Brain pericyte (primary cell): ENCODE results near the gene TRMT10B.

Experiments
- DNase-seq: peaks from one replicate; pipeline ENCODE4 v3.0.0-alpha.2; 2012; ENCODE audit warnings: low read depth, low spot score

The TRMT10B gene

GRCh38 chr9:37753489-37754190 is at the start of gene TRMT10B:
TRMT10B (plus strand) TSS chr9:37753805; CDS start chr9:37761932, 8,127 bp downstream.
- peak; percentile 25 for DNase-seq

GRCh38 chr9:37705787-37706186 is 47.8 kb upstream of the TRMT10B start:
- no peak for DNase-seq

- DNase-seq: no peak
Measured at GRCh38 chr9:37706290-37706689, 47.3 kb upstream of the TRMT10B start.

GRCh38 chr9:37707748-37708147 is 45.9 kb upstream of the TRMT10B start:
- no peak for DNase-seq

- no peak for DNase-seq
Measured at GRCh38 chr9:37710046-37710445, 43.6 kb upstream of the TRMT10B start.

- DNase-seq: no peak
Measured at GRCh38 chr9:37715260-37715659, 38.3 kb upstream of the TRMT10B start.

GRCh38 chr9:37715991-37716505 is 37.6 kb upstream of the TRMT10B start:
- DNase-seq: no peak

GRCh38 chr9:37719526-37719925 is 34.1 kb upstream of the TRMT10B start:
- DNase-seq: no peak

- no peak for DNase-seq
Measured at GRCh38 chr9:37727013-37727412, 26.6 kb upstream of the TRMT10B start.

- DNase-seq: no peak
Measured at GRCh38 chr9:37729499-37729898, 24.1 kb upstream of the TRMT10B start.

GRCh38 chr9:37730256-37730655 is 23.3 kb upstream of the TRMT10B start:
- no peak for DNase-seq

- no peak for DNase-seq
Measured at GRCh38 chr9:37730839-37731238, 22.8 kb upstream of the TRMT10B start.

- DNase-seq: no peak
Measured at GRCh38 chr9:37732086-37732741, 21.4 kb upstream of the TRMT10B start.

GRCh38 chr9:37732952-37733351 is 20.7 kb upstream of the TRMT10B start:
- DNase-seq: no peak

- DNase-seq: no peak
Measured at GRCh38 chr9:37739222-37739621, 14.4 kb upstream of the TRMT10B start.

- DNase-seq: no peak
Measured at GRCh38 chr9:37740128-37740527, 13.5 kb upstream of the TRMT10B start.

- DNase-seq: no peak
Measured at GRCh38 chr9:37740631-37741328, 12.8 kb upstream of the TRMT10B start.

GRCh38 chr9:37745970-37746369 is 7.6 kb upstream of the TRMT10B start:
- DNase-seq: no peak

GRCh38 chr9:37746448-37747270 is 6.9 kb upstream of the TRMT10B start:
- DNase-seq: no peak

- DNase-seq: no peak
Measured at GRCh38 chr9:37747271-37747753, 6.3 kb upstream of the TRMT10B start.

GRCh38 chr9:37749129-37749528 is 4.5 kb upstream of the TRMT10B start:
- DNase-seq: no peak
